NCI-H2227 (cell line): ENCODE measurements around the gene ADPGK.
"Not testable (repeated sequence)": the region's sequence is repeated elsewhere in the genome, so short reads cannot be mapped to it uniquely, and the experiment has no call there.

Experiments used
- DNase-seq: peaks from one replicate; lab custom pipeline; 2025; ENCODE audit not compliant: unreplicated experiment; lab: John Stamatoyannopoulos, UW

Gene ADPGK

GRCh38 chr15:72751751-72752455, 31.7 kb downstream of the ADPGK start:
- DNase-seq: no peak

- no peak for DNase-seq
These were observed 33.9 kb downstream of the ADPGK start for GRCh38 chr15:72749700-72750099.

- no peak for DNase-seq
These were observed 43.3 kb downstream of the ADPGK start for GRCh38 chr15:72740219-72740618.

- DNase-seq: no peak
These were observed 45.8 kb downstream of the ADPGK start for GRCh38 chr15:72737723-72738122.

GRCh38 chr15:72737061-72737460, 46.5 kb downstream of the ADPGK start:
- DNase-seq: no peak

- no peak for DNase-seq
These were observed 48.4 kb downstream of the ADPGK start for GRCh38 chr15:72735111-72735510.

- no peak for DNase-seq
These were observed 49.4 kb downstream of the ADPGK start for GRCh38 chr15:72733941-72734738.

- DNase-seq: no peak
These were observed 51.0 kb downstream of the ADPGK start for GRCh38 chr15:72732516-72732915.

GRCh38 chr15:72732086-72732485, 51.5 kb downstream of the ADPGK start:
- DNase-seq: no peak

GRCh38 chr15:72728821-72729220, 54.7 kb downstream of the ADPGK start:
- no peak for DNase-seq

GRCh38 chr15:72728249-72728648, 55.3 kb downstream of the ADPGK start:
- DNase-seq: not testable (repeated sequence)

GRCh38 chr15:72727154-72727553, 56.4 kb downstream of the ADPGK start:
- DNase-seq: no peak

GRCh38 chr15:72725851-72726250, 57.7 kb downstream of the ADPGK start:
- DNase-seq: not testable (repeated sequence)

- DNase-seq: no peak
These were observed 58.1 kb downstream of the ADPGK start for GRCh38 chr15:72725446-72725845.

- no peak for DNase-seq
These were observed 59.5 kb downstream of the ADPGK start for GRCh38 chr15:72724028-72724427.

GRCh38 chr15:72722071-72722696, 61.4 kb downstream of the ADPGK start:
- peak; percentile 43 for DNase-seq

- DNase-seq: not testable (repeated sequence)
These were observed 74.8 kb downstream of the ADPGK start for GRCh38 chr15:72708551-72709303.

- no peak for DNase-seq
These were observed 77.3 kb downstream of the ADPGK start for GRCh38 chr15:72706266-72706665.
